HL-60 (cell line): ENCODE measurements around the gene HLA-DMA.

ENCODE experiments used
- DNase-seq, 2 experiments: peaks; one replicate each; pipeline ENCODE4 v3.0.0-alpha.2; 2010 to 2020; ENCODE audit warnings: low read depth in 1 of 2, low spot score in 1 of 2
- H3K27ac ChIP-seq: fragments of 250-450 bp; sonication (Bioruptor Pico); replicated peaks from 2 replicates; pipeline ENCODE4 v1.5.1; 2020; ENCODE audit warnings: mild to moderate bottlenecking, moderate library complexity
- H3K27me3 ChIP-seq: fragments of 250-450 bp; sonication (Bioruptor Pico); 2 replicates; pipeline ENCODE4 v1.5.1; 2021; ENCODE audit warnings: mild to moderate bottlenecking, moderate library complexity; ENCODE audit not compliant: insufficient read depth, poor library complexity, severe bottlenecking
- H3K4me3 ChIP-seq: replicated peaks from 2 replicates; pipeline ENCODE4 v1.5.1; 2011; ENCODE audit warnings: mild to moderate bottlenecking, control low read depth, low read length; ENCODE audit not compliant: insufficient read depth
- GABPA ChIP-seq: IDR thresholded peaks from 2 replicates; pipeline ENCODE4 v1.6.1; 2012; ENCODE audit warnings: low read depth
- POLR2AphosphoS5 ChIP-seq: IDR thresholded peaks from 2 replicates; pipeline ENCODE4 v1.6.1; 2012; ENCODE audit warnings: low read depth
- REST ChIP-seq: IDR thresholded peaks from 2 replicates; pipeline ENCODE4 v1.6.1; 2012; ENCODE audit warnings: low read depth; ENCODE audit not compliant: insufficient replicate concordance
- SPI1 ChIP-seq: IDR thresholded peaks from 2 replicates; pipeline ENCODE4 v1.6.1; 2012; ENCODE audit warnings: low read depth, mild to moderate bottlenecking, borderline replicate concordance
- TF ChIP-seq, protein P1 (sequence below): IDR thresholded peaks from one replicate; pipeline ENCODE4 v1.5.1; 2011; ENCODE audit warnings: low read length, control low read depth, inconsistent platforms; ENCODE audit not compliant: insufficient read depth

HLA-DMA gene

DNA sequence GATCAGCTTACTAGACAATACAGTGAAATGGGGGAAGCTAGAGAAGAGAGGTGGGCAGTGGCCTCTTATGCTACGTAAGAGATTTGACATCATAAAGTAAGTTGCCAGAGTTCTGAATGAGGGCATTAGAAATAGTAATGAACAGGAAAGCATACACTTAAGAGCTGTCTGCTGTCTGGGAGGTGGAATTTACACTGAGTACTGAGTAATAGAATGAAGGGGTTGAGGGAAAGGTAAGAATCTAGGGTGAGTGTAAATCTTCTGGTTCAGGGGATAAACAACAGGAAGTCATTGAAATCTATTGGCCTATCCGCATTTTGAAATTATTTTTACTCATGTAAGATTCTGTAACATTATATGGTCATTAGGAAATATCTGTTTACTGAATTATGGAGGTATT, 47.8 kb downstream of the HLA-DMA start:
- no peak overlapping the region for H3K27ac ChIP-seq
- no peak for DNase-seq

DNA sequence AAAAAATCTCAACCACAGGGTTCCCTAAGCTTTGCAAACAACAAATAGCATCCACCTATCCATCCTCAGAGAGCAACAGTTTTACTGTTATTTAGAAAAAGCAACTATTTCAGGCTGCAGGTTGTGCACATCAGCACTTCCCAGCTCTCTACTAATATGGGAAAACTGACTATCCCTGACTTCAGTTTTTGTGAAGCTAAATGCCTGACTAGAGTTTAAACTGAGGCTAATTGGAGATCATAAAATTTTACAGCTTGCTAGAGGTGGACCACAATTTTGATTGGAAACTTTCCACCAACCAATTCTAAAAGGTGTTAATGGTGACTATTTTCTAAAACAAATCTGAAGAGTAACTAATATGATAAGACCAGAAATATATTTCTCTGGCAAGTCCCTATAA, 48.9 kb downstream of the HLA-DMA start:
- H3K4me3 ChIP-seq = no peak overlapping the region
- H3K27me3 ChIP-seq = no peaks in the 10 kb centered on the region
- H3K27ac ChIP-seq = no peak overlapping the region
- DNase-seq = no peak
- TF ChIP-seq, protein P1, sequence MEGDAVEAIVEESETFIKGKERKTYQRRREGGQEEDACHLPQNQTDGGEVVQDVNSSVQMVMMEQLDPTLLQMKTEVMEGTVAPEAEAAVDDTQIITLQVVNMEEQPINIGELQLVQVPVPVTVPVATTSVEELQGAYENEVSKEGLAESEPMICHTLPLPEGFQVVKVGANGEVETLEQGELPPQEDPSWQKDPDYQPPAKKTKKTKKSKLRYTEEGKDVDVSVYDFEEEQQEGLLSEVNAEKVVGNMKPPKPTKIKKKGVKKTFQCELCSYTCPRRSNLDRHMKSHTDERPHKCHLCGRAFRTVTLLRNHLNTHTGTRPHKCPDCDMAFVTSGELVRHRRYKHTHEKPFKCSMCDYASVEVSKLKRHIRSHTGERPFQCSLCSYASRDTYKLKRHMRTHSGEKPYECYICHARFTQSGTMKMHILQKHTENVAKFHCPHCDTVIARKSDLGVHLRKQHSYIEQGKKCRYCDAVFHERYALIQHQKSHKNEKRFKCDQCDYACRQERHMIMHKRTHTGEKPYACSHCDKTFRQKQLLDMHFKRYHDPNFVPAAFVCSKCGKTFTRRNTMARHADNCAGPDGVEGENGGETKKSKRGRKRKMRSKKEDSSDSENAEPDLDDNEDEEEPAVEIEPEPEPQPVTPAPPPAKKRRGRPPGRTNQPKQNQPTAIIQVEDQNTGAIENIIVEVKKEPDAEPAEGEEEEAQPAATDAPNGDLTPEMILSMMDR = no peak
- TF ChIP-seq REST (no peak), SPI1 (no peak), POLR2AphosphoS5 (no peak), GABPA (no peak)

More for the DNA sequence above, 47.8 kb downstream of the HLA-DMA start:
- Histone ChIP-seq H3K4me3 (no peak overlapping the region), H3K27me3 (no peaks in the 10 kb centered on the region)
- no peak for TF ChIP-seq SPI1
- TF ChIP-seq, protein P1 = no peak
- no peak for TF ChIP-seq GABPA
- no peak for TF ChIP-seq POLR2AphosphoS5
- no peak for TF ChIP-seq REST
